ENCODE measurements around the gene ATP5F1B.

DNA sequence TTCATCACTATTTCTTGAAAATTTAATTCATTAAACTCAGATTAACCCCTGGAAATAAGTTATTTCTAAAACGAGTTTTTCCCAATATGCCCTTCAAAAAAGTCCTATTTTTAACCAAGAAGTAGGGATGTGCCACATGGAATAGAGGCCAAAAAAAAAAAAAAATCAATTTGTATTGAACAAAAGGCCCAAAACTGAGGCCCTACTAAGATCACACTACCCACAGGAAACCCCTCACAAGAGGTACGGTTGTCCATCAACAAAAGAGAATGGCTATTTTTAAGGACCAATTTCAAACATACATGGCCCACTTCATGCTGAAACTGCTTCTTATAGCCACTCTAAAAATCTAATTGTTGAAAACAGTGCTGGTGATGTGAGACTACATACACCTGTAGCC, 8.2 kb downstream of the ATP5F1B start:
- TF ChIP-seq, protein P1, sequence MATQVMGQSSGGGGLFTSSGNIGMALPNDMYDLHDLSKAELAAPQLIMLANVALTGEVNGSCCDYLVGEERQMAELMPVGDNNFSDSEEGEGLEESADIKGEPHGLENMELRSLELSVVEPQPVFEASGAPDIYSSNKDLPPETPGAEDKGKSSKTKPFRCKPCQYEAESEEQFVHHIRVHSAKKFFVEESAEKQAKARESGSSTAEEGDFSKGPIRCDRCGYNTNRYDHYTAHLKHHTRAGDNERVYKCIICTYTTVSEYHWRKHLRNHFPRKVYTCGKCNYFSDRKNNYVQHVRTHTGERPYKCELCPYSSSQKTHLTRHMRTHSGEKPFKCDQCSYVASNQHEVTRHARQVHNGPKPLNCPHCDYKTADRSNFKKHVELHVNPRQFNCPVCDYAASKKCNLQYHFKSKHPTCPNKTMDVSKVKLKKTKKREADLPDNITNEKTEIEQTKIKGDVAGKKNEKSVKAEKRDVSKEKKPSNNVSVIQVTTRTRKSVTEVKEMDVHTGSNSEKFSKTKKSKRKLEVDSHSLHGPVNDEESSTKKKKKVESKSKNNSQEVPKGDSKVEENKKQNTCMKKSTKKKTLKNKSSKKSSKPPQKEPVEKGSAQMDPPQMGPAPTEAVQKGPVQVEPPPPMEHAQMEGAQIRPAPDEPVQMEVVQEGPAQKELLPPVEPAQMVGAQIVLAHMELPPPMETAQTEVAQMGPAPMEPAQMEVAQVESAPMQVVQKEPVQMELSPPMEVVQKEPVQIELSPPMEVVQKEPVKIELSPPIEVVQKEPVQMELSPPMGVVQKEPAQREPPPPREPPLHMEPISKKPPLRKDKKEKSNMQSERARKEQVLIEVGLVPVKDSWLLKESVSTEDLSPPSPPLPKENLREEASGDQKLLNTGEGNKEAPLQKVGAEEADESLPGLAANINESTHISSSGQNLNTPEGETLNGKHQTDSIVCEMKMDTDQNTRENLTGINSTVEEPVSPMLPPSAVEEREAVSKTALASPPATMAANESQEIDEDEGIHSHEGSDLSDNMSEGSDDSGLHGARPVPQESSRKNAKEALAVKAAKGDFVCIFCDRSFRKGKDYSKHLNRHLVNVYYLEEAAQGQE (IDR thresholded peaks at IDR 0.05; ENCODE audit: borderline replicate concordance), result no peak
- TF ChIP-seq, protein P2, sequence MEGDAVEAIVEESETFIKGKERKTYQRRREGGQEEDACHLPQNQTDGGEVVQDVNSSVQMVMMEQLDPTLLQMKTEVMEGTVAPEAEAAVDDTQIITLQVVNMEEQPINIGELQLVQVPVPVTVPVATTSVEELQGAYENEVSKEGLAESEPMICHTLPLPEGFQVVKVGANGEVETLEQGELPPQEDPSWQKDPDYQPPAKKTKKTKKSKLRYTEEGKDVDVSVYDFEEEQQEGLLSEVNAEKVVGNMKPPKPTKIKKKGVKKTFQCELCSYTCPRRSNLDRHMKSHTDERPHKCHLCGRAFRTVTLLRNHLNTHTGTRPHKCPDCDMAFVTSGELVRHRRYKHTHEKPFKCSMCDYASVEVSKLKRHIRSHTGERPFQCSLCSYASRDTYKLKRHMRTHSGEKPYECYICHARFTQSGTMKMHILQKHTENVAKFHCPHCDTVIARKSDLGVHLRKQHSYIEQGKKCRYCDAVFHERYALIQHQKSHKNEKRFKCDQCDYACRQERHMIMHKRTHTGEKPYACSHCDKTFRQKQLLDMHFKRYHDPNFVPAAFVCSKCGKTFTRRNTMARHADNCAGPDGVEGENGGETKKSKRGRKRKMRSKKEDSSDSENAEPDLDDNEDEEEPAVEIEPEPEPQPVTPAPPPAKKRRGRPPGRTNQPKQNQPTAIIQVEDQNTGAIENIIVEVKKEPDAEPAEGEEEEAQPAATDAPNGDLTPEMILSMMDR (IDR thresholded peaks at IDR 0.05; ENCODE audit: poor library complexity, severe bottlenecking), result no peak
- no peak for TF ChIP-seq POLR2AphosphoS5 (IDR thresholded peaks at IDR 0.05)
- no peak for TF ChIP-seq EP300 (conservative IDR thresholded peaks at IDR 0.05; ENCODE audit: poor library complexity, severe bottlenecking)
